ENCODE results near the gene DHX30. TPM values are rescaled to one million over a fixed set of nuclear protein-coding genes. Genes with fewer than 3 reads are reported as not detected.

The DHX30 gene
- total and polyA plus RNA-seq, 9 of the 15 experiments (the other 6 are each of a cell fraction or from before 2014, with no cell fraction given), result 12.3 to 158 (median 79.0) TPM

DNA sequence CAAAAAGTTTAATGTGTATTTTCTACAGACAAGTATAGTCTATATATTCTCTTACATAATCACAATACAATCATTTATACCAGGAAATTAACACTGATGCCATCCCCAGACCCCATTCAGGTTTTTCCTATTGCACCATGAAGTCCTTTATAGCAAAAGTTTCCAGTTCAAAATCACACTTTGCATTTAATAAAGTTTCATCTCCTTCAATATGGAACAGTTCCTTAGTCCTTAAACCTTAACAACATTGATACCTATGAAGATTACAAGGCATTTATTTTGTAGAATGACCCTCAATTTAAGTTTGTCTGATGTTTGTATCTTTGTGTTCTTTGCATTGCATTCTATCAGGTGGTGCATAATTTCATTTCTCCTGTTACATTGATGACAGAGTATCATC is 19.3 kb upstream of the DHX30 start (continued):
- TF ChIP-seq, protein P1, sequence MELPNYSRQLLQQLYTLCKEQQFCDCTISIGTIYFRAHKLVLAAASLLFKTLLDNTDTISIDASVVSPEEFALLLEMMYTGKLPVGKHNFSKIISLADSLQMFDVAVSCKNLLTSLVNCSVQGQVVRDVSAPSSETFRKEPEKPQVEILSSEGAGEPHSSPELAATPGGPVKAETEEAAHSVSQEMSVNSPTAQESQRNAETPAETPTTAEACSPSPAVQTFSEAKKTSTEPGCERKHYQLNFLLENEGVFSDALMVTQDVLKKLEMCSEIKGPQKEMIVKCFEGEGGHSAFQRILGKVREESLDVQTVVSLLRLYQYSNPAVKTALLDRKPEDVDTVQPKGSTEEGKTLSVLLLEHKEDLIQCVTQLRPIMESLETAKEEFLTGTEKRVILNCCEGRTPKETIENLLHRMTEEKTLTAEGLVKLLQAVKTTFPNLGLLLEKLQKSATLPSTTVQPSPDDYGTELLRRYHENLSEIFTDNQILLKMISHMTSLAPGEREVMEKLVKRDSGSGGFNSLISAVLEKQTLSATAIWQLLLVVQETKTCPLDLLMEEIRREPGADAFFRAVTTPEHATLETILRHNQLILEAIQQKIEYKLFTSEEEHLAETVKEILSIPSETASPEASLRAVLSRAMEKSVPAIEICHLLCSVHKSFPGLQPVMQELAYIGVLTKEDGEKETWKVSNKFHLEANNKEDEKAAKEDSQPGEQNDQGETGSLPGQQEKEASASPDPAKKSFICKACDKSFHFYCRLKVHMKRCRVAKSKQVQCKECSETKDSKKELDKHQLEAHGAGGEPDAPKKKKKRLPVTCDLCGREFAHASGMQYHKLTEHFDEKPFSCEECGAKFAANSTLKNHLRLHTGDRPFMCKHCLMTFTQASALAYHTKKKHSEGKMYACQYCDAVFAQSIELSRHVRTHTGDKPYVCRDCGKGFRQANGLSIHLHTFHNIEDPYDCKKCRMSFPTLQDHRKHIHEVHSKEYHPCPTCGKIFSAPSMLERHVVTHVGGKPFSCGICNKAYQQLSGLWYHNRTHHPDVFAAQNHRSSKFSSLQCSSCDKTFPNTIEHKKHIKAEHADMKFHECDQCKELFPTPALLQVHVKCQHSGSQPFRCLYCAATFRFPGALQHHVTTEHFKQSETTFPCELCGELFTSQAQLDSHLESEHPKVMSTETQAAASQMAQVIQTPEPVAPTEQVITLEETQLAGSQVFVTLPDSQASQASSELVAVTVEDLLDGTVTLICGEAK (IDR thresholded peaks at IDR 0.05), result peak; percentile 83
- TF ChIP-seq, protein P1 (CRISPR knock-in tag; IDR thresholded peaks at IDR 0.05), result no peak
- 0 out of 4 replicates have a peak, but pooled peaks of 1 of the 2 experiments have one; percentile 41 for TF ChIP-seq CSDE1 (IDR thresholded peaks at IDR 0.05)
- no peak for TF ChIP-seq CC2D1A (IDR thresholded peaks at IDR 0.05)
- TF ChIP-seq POLR3G (IDR thresholded peaks at IDR 0.05; ENCODE audit: extremely low read depth, insufficient read length, insufficient replicate concordance), result no peak
- TF ChIP-seq, protein P2, sequence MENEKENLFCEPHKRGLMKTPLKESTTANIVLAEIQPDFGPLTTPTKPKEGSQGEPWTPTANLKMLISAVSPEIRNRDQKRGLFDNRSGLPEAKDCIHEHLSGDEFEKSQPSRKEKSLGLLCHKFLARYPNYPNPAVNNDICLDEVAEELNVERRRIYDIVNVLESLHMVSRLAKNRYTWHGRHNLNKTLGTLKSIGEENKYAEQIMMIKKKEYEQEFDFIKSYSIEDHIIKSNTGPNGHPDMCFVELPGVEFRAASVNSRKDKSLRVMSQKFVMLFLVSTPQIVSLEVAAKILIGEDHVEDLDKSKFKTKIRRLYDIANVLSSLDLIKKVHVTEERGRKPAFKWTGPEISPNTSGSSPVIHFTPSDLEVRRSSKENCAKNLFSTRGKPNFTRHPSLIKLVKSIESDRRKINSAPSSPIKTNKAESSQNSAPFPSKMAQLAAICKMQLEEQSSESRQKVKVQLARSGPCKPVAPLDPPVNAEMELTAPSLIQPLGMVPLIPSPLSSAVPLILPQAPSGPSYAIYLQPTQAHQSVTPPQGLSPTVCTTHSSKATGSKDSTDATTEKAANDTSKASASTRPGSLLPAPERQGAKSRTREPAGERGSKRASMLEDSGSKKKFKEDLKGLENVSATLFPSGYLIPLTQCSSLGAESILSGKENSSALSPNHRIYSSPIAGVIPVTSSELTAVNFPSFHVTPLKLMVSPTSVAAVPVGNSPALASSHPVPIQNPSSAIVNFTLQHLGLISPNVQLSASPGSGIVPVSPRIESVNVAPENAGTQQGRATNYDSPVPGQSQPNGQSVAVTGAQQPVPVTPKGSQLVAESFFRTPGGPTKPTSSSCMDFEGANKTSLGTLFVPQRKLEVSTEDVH (IDR thresholded peaks at IDR 0.05; ENCODE audit: low read depth, partially characterized antibody), result no peak
- no peak for TF ChIP-seq CBX8 (IDR thresholded peaks at IDR 0.05; ENCODE audit: borderline replicate concordance, extremely low read depth, low read depth, low read length, poor library complexity, severe bottlenecking)
- no peak for TF ChIP-seq SAFB (IDR thresholded peaks at IDR 0.05; ENCODE audit: borderline replicate concordance, low read depth, low read length)
- TF ChIP-seq ZNF263 (CRISPR knock-in tag; IDR thresholded peaks at IDR 0.05; ENCODE audit: borderline replicate concordance), result no peak
- no peak for TF ChIP-seq ZNF384 (IDR thresholded peaks at IDR 0.05; ENCODE audit: low read depth, low read length)
